NCI-H2227 (cell line): Measurements from ENCODE around the gene ZC3HAV1L.
"Not testable (repeated sequence)": the region's sequence is repeated elsewhere in the genome, so short reads cannot be mapped to it uniquely, and the experiment has no call there.

Experiments
- DNase-seq: peaks from one replicate; lab custom pipeline; 2025; ENCODE audit not compliant: unreplicated experiment; lab: John Stamatoyannopoulos, UW

The ZC3HAV1L gene

GRCh38 chr7:139054656-139055055 lies 18.8 kb upstream of the ZC3HAV1L start:
- not testable (repeated sequence) for DNase-seq

GRCh38 chr7:139054101-139054500 lies 18.3 kb upstream of the ZC3HAV1L start:
- no peak for DNase-seq

DNA sequence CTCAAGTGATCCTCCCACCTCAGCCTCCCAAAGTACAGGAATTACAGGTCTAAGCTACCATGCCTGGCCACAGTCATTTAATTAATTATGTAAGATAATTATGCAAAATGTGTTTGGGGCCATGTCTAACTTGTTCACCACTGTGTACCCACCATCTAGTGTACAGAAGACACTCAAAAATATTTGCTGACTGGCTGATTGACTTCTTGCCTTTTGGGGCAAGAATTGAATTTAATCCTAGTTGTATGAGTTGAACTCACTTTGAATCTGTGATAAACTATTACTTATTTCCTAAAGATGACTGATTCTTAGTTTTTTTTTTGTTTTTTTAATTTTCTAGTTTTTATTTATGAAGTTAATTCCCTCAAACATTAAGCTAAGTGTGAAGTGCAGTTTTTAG lies 15.8 kb upstream of the ZC3HAV1L start:
- DNase-seq, result no peak

DNA sequence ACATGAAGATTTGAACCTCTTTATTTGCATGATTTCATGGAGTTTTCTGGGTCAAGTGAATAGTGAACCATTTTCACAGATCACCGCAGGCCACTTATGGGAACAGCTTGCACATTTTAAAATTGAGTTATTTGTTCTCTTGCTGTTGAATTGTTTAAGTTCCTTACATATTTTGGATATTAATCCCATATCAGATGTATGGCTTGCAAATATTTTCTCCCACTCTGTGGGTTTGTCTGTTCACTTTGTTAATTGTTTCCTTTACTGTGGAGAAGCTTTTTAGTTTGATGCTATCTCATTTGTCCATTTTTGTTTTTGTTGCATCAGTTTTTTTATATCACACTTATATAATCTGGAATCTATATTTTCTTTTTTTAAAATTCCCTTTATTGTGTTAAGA lies 14.1 kb upstream of the ZC3HAV1L start:
- no peak for DNase-seq

DNA sequence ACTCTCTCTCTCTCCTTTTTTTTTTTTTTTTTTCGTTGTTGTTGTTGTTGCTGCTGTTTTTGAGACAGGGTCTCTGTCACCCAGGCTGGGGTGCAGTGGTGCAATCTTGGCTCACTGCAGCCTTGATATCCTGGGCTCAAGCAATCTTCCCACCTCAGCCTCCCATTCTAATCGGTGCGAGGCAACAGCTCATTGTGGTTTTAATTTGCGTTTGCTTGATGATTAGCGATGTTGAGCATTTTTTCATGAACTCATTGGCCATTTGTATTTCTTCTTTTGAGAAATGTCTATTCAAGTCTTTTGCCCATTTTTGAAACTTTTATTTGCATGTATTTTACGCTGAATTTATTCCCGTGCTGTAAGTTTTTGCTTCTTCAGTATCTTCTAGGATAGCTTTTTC lies 13.3 kb upstream of the ZC3HAV1L start:
- no peak for DNase-seq

- no peak for DNase-seq
These were observed 12.1 kb upstream of the ZC3HAV1L start for GRCh38 chr7:139047970-139048369.

GRCh38 chr7:139046143-139046542 lies 10.3 kb upstream of the ZC3HAV1L start:
- peak; percentile 28 for DNase-seq

GRCh38 chr7:139044813-139045794 lies 9.3 kb upstream of the ZC3HAV1L start:
- no peak for DNase-seq

DNA sequence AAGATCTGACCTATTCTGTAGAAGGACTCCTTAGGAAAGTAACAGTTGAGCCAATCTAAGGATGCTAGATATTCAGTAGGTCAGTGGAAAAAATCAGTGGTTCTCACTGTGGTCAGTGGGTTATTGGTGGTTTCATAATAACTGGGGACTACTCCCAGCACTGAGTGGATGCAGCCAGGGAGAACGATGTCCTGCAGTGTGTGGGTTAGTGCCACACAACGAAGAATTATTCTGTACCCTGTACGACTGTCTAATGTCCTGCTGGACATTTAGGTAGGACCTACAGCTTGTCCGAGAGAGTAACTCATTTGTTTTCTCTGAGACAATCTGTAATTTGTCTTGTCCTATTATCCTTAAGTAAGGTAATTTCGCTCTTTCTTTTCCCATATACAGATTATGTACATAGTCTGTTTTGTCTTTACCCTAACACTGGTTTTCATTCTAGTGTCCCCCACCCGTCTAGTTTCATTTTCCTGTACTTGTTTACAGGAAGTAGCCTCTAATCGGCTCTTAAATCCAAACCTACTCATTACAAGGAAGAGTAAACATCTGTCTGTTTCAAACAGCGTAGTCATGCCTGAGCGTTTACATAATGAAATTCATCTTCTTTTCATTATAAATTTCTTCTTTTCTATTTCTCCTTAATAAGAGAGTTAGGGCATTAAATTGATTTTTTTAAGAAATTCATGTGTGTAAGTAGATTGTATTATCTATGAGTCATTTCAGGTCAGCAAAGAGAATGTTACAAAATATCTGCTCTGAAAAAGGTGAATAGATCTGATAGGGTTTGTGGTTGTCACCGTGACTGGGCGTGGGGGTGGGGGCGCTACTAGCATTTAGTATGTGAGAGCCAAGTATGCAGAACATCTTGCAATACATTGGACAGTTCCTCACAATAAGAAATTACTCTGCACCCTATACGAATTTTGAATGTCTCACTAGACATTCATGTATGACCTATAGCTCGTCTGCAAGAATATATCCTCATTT lies 8.3 kb upstream of the ZC3HAV1L start:
- DNase-seq, result peak; percentile 41

DNA sequence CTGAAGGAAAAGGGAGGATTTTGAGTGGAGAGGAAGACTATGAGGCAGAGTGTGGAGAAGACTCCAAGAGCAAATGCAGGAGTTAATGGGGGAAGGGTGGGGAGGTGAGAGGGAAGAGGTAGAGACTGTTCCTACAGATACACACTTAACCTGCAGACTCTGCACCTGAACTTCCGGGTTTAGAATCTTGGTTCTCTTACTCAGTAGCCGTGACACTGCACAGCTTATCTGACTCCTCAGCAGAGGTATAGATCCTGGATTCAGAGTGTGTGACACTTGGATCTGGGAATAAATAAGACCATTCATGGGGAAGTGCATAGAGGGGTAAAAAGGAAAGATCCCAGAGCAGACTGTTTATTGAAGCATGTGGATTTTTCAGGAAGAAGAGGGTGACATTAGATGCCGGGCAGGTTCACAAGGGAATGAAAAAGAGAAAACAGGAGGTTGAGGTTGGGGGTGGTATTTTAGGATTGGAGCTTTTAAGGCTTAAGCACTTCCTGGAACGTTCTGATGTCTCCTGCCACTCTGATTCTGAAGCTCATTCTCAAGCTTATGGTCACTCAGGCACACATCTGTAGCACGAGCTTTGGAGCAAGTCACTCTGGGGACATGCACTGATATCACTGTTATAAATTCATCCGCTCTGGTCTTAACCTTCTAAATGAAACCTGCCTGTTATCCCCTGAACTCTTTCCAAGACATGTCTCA lies 5.7 kb upstream of the ZC3HAV1L start:
- no peak for DNase-seq

DNA sequence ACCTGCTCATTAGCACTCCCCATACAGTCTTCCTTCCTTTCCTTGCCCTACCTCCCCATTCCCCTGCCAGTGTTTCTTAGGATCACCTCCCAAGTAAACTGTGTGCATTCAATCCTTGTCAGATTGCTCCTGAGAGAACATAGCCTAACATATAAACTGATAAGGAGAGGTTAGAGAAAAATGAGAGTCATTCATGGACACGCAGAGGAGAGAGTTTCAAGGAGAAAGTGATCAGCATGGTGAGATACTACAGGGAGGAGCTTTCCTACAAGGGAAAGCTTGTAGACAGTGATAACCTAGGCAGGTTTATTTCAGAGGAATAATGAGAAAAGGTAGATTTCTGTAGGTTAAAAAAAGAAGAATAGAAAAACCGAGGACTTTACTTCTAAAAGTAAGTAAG lies 2.8 kb upstream of the ZC3HAV1L start:
- DNase-seq, result no peak

DNA sequence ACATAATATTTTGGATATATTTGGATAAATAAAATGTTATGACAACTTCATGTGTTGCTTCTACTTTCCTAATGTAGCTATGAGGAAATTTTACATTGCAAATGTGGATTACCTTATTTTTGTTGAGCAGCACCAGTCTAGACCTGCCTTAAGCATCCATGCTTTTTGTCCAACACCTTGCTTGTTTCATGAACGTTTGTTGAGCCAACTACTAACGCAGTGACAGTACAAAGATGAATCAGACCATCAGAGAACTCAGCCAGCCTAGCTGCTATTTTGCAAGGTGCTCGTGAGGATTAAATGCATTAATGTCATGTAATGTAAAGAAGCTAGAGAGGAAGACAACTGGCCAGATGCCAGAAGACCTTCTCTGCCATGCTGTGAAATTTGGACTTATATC lies 1.1 kb upstream of the ZC3HAV1L start:
- DNase-seq, result no peak

DNA sequence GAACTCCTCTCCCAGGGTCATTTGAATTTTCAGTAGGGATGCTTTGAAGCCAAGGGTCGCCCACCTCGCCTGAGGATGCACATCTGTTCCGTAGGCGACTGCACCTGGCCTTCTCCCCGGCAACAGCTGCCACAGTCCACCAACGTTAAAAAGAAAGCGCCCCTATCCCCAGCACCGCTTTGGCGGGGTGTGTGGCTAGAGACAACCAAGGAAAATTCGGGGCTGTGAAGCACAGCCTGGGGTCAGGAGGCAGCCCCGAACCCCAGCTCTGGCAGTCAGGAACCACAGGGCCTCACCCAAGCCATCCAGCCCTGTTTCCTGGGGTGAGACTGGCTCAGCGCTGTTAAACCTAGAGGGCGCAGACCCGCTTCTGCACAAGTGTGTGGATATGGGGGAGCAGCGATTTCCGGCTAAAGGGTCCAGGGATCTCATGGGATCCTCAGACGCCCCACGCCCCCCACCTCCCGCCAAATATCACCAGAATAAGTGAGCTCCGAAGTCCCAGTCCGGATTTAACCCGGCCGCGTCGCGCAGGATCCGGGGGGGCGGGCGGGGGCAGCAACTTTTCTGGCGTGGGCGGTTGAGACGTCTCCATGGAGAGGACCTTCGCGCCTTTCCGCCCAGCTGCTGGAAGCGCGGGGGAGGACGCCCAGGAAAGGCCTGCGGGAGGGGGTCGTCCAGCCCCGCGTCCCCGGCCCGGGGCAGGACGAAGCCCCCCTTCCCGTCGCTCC lies 822 bp downstream of the ZC3HAV1L start:
- DNase-seq, result peak; percentile 72

DNA sequence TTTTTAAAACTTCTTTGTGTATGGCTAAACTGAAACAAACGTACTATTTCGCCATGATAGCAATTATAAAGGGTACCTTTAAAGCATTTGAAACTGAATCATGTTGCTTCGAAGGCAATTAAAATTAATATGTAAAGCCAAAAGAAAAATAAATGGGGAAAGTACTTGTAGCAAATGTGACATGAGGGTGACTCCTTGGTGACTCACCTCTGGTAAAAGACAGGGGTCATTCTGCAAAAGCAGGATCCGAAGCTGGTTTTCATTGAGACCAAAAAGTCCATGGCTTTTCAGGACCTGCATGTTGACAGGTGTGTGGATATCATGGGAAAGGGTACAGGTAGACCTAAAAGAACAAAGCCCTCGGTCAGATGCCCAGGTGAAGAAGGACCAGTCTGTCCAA lies 1.5 kb downstream of the ZC3HAV1L start:
- DNase-seq, result no peak

DNA sequence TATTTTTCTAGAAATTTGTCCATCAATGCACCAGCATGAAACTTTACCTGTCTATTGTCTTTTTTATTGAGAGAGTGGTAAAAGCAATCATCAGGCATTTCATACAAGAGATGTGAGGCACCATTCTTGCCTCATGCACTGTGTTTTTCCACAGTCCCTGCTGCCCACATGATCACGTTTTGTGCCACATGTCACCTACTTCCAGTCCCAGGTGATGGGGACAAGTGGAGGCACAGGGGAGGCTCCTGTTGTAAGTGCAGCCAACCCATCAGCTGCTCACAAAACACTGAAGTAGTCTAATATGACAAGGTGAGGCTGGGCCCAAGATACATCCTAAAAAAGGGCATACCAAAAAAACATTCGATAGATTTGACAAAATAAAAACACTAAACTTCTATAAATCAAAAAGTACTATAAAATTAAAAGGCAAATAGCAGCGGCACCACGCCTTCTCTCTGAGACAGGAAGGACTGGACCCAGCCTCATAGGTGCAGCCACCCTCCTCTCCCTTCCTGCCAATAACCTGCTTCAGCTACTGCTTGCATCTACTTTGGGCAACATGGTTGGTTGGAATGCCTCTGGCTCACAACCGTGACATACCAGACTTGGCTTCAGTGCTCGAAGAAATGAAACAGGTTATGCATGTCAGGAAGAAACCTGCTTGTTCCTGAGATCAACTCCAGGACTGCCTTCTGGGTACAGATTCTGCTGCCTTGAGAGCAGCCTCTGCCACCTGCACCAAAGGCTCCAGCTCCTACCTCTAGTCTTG lies 2.3 kb downstream of the ZC3HAV1L start:
- DNase-seq, result no peak

DNA sequence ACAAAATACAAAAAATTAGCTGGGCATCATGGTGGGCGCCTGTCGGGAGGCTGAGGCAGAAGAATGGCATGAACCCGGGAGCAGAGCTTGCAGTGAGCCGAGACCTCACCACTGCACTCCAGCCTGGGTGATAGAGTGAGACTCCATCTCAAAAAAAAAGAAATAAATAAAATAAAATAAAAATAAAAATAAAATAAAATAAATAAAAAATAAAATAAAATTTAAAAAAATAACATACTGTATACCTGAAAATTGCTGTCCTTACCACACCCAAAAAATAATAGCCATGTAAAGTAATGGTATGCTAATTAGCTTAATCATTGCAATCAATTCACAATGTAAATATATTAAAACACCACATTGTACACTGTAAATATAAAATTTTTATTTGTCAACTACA lies 3.4 kb downstream of the ZC3HAV1L start:
- DNase-seq, result no peak

DNA sequence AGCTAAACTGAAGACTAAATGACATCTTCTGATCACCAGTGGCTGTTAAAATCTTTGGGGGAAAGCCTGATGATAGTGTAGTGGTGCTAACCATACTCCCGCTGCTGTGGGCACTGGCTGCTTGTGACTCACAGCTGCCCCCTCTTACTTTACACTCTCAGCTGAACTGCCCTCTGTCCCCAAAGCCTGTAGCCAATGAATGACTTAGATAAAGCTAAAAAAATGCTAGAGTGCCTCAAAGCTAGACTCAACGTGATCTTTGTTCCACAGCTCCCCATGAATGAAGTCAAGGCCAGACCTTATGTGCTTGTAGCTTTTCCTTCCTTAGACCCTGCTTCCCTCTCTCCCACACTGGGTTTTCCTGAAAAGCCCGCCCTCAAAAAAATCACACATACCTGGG lies 6.5 kb downstream of the ZC3HAV1L start:
- no peak for DNase-seq

DNA sequence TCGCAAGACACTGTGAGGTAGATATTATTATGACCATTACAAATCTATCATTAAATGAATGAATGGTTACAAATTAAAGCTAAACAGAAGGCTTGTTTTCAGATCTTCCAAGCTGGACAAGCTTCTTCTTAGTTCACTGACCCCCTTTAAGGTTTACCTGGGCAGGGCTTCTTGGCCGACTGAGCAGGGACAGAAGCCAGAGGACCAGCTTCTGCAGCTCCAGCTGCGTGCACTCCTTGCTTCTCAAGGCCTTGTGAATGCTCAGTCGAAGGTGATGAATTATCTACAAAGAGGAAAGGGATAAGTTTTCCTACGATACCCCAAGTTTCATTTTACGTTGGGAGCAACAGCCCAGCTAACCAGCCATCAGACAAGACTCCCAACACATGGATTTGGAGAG lies 9.3 kb downstream of the ZC3HAV1L start:
- no peak for DNase-seq

- not testable (repeated sequence) for DNase-seq
These were observed 10.0 kb downstream of the ZC3HAV1L start for GRCh38 chr7:139025861-139026260.

- no peak for DNase-seq
These were observed 12.8 kb downstream of the ZC3HAV1L start for GRCh38 chr7:139023076-139023475.
